ENCODE measurements around the gene FGF14. TPM values are rescaled to one million over a fixed set of nuclear protein-coding genes. Genes with fewer than 3 reads are reported as not detected.

The FGF14 gene
- total RNA-seq, 1 experiment from 2014 or later = 0.22 TPM

GRCh38 chr13:102310691-102311418 is 91.0 kb downstream of the FGF14 start:
- TF ChIP-seq CTCF (conservative IDR thresholded peaks at IDR 0.05) = no peak
- no peak overlapping the region for H4K5ac ChIP-seq (ENCODE audit: insufficient read length, low read depth, low read length)
- Mint-ChIP-seq H3K9me3 (no peaks in the 10 kb centered on the region), H3K36me3 (ENCODE audit: insufficient read depth in 1 of 3, low read depth in 3 of 3) (no peaks in the 10 kb centered on the region), H3K4me1 (0 out of 4 replicates have a peak, but pooled peaks cover 0 to 3% of the 10 kb centered on the region in 2 experiments), H3K4me3 (no peak overlapping the region), H3K27me3 (ENCODE audit: low read depth) (no peaks in the 10 kb centered on the region), H3K27ac (no peak overlapping the region)
- H3K4me1 ChIP-seq (ENCODE audit: insufficient read depth, low read length) = no peaks in the 10 kb centered on the region
- no peak overlapping the region for H3T11ph ChIP-seq (ENCODE audit: low read length)
- no peaks in the 10 kb centered on the region for H3K9me3 ChIP-seq (ENCODE audit: control insufficient read depth, low read depth, low read length)
- H2BK120ac ChIP-seq (ENCODE audit: low read depth, low read length, poor library complexity, severe bottlenecking) = no peak overlapping the region
- no peaks in the 10 kb centered on the region for H3K79me2 ChIP-seq (ENCODE audit: insufficient read depth, low read length)
- H4K91ac ChIP-seq (ENCODE audit: insufficient read length, low read depth, low read length) = no peak overlapping the region
- no peak overlapping the region for H2BK15ac ChIP-seq (ENCODE audit: low read depth, low read length)
- H3K18ac ChIP-seq (ENCODE audit: insufficient read length, low read depth, low read length) = no peak overlapping the region
- WGBS (ENCODE audit: extremely low coverage, insufficient read length, low lambda C conversion rate) = no CpG with 5 or more reads among the region's 4 CpGs
- H2AK5ac ChIP-seq (ENCODE audit: insufficient read length, low read length) = no peak overlapping the region
- no peak overlapping the region for H2BK20ac ChIP-seq (ENCODE audit: low read depth, low read length, poor library complexity, severe bottlenecking)
- no peaks in the 10 kb centered on the region for H3K79me1 ChIP-seq (ENCODE audit: insufficient read depth, low read depth, low read length, poor library complexity, severe bottlenecking)
- H3K14ac ChIP-seq (ENCODE audit: insufficient read depth, low read length) = no peak overlapping the region
- DNase-seq = no peak
- no peaks in the 10 kb centered on the region for H3K27me3 ChIP-seq (ENCODE audit: insufficient read depth, low read length)
- H2BK5ac ChIP-seq (ENCODE audit: insufficient read length, low read length) = no peak overlapping the region
- H4K20me1 ChIP-seq (ENCODE audit: control insufficient read depth, insufficient read depth, insufficient read length) = no peaks in the 10 kb centered on the region
- no peak overlapping the region for H2BK12ac ChIP-seq (ENCODE audit: insufficient read length, low read depth, low read length)
- H3K9ac ChIP-seq (ENCODE audit: extremely low read depth, insufficient read length, low read length) = no peak overlapping the region
- H3K4ac ChIP-seq (ENCODE audit: low read depth, low read length) = no peak overlapping the region
- H3K56ac ChIP-seq (ENCODE audit: insufficient read length, low read depth, low read length) = no peak overlapping the region
- no peak overlapping the region for H3K4me2 ChIP-seq (ENCODE audit: insufficient read depth, insufficient read length, low read length)
- no peak overlapping the region for H4K8ac ChIP-seq (replicated peaks; ENCODE audit: insufficient read length, low read depth, low read length)
- no peaks in the 10 kb centered on the region for H3K23me2 ChIP-seq (ENCODE audit: insufficient read length, low read depth, low read length, poor library complexity, severe bottlenecking)
- no peak overlapping the region for H3K23ac ChIP-seq (ENCODE audit: insufficient read length, low read depth, low read length)
- no peak overlapping the region for H2AFZ ChIP-seq (ENCODE audit: low read length)
- no peak overlapping the region for H3K27ac ChIP-seq (ENCODE audit: insufficient read length, low read depth, low read length)

All from H9 (cell line).